ENCODE results near the gene SRA1. TPM values are rescaled to one million over a fixed set of nuclear protein-coding genes. Genes with fewer than 3 reads are reported as not detected.

The SRA1 gene
- total and polyA plus RNA-seq, 2 experiments from 2014 or later = 26.5 to 66.4 TPM

DNA sequence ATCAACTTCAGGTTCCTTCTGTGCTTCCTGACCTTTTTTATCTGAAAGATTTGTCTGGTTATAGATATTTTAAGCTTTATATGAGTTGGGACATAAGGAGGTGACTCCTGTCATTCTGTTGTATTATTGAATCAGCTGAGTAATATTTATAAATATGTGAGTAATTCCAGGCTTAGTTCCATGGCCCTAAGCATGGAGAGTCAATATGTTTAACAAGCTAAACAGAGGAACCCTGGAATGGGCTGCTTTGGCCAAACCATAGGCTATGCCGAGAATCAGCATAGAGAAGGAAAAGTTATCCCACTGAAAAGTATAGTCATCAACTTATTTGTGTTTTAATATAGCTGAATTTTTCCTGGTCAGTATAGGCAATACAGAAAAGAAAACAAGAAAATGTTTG lies 17.0 kb downstream of the SRA1 start:
- H3K4me2 ChIP-seq = no peak overlapping the region
- TF ChIP-seq CTCF (IDR thresholded peaks at IDR 0.05; ENCODE audit: poor library complexity) (no peak), EZH2 (IDR thresholded peaks at IDR 0.05; ENCODE audit: borderline replicate concordance) (no peak), EZH2phosphoT487 (IDR thresholded peaks at IDR 0.05; ENCODE audit: low read depth, severe bottlenecking, unreplicated experiment) (no peak)
- WGBS (ENCODE audit: low lambda C conversion rate, missing lambda C conversion rate) = 100% methylated on average over 1 of the region's 1 CpG

DNA sequence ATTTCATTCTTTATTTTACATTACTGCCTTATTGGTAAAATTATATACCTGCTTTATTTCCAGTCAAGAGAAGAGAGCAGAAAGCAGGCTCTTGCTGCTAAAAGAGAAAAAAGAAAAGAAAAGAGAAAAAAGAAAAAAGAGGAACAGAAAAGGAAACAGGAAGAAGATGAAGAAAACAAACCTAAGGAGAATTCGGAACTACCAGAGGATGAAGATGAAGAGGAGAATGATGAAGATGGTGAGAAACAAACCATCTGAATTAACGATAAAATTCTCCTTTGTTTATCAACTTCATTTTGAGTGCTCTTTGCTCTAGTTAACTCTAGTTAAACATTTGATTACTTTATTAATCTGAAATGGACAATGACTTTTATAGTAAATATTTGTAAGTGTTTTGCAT lies 33.3 kb downstream of the SRA1 start:
- Histone ChIP-seq H3K9me2 (replicated peaks; ENCODE audit: insufficient read depth) (no peaks in the 10 kb centered on the region), H4K20me1 (ENCODE audit: insufficient read depth, poor library complexity, severe bottlenecking) (no peaks in the 10 kb centered on the region), H2AFZ (no peak overlapping the region), H3K9me3 (ENCODE audit: low read depth) (no peaks in the 10 kb centered on the region), H3K27ac (no peak overlapping the region), H3K4me2 (no peak overlapping the region), H3K4me3 (no peak overlapping the region), H3K79me2 (no peaks in the 10 kb centered on the region), H3K4me1 (ENCODE audit: insufficient read depth) (no peaks in the 10 kb centered on the region), H3K27me3 (no peaks in the 10 kb centered on the region), H3K36me3 (replicated peaks; ENCODE audit: insufficient read depth, low read depth) (no peaks in the 10 kb centered on the region)
- no peak for DNase-seq (ENCODE audit: low spot score)
- 96% methylated on average over 2 of the region's 2 CpGs for WGBS (ENCODE audit: low lambda C conversion rate, missing lambda C conversion rate)
- TF ChIP-seq EZH2 (IDR thresholded peaks at IDR 0.05; ENCODE audit: borderline replicate concordance) (no peak), EZH2phosphoT487 (IDR thresholded peaks at IDR 0.05; ENCODE audit: low read depth, severe bottlenecking, unreplicated experiment) (no peak), CTCF (IDR thresholded peaks at IDR 0.05; ENCODE audit: poor library complexity) (no peak)

More for the DNA sequence above, 17.0 kb downstream of the SRA1 start:
- Histone ChIP-seq H3K27me3 (no peaks in the 10 kb centered on the region), H3K4me3 (no peak overlapping the region), H3K27ac (no peak overlapping the region), H3K36me3 (replicated peaks; ENCODE audit: insufficient read depth, low read depth) (no peaks in the 10 kb centered on the region), H4K20me1 (ENCODE audit: insufficient read depth, poor library complexity, severe bottlenecking) (no peaks in the 10 kb centered on the region), H2AFZ (no peak overlapping the region), H3K4me1 (ENCODE audit: insufficient read depth) (no peaks in the 10 kb centered on the region), H3K79me2 (no peaks in the 10 kb centered on the region), H3K9me3 (ENCODE audit: low read depth) (no peaks in the 10 kb centered on the region), H3K9me2 (replicated peaks; ENCODE audit: insufficient read depth) (no peaks in the 10 kb centered on the region)
- no peak for DNase-seq (ENCODE audit: low spot score)

DNA sequence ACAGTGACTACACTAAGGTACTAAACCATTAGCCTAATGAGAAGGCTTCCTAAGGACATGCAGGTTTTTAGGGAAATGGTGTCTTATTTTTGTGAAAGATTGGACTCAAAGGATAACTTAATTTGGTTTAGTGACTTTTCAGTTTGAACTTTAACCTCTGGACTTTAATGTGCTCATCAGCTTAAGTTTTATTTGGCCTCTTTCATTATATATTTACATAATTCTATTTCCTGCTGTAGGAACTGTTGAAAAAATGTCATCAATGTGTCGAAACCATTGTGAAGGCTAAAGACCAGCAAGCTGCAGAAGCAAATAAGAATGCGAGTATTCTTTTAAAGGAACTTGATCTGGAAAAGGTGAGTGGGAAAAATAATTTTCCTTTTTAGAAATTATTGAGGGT lies 44.1 kb downstream of the SRA1 start:
- H3K4me3 ChIP-seq = no peak overlapping the region
- no peaks in the 10 kb centered on the region for H3K9me2 ChIP-seq (replicated peaks; ENCODE audit: insufficient read depth)
- WGBS (ENCODE audit: low lambda C conversion rate, missing lambda C conversion rate) = 96% methylated on average over 2 of the region's 2 CpGs
- TF ChIP-seq EZH2 (IDR thresholded peaks at IDR 0.05; ENCODE audit: borderline replicate concordance) (no peak), CTCF (IDR thresholded peaks at IDR 0.05; ENCODE audit: poor library complexity) (no peak), EZH2phosphoT487 (IDR thresholded peaks at IDR 0.05; ENCODE audit: low read depth, severe bottlenecking, unreplicated experiment) (no peak)
- no peak for DNase-seq (ENCODE audit: low spot score)
- H2AFZ ChIP-seq = no peak overlapping the region
- no peak overlapping the region for H3K27ac ChIP-seq
- H4K20me1 ChIP-seq (ENCODE audit: insufficient read depth, poor library complexity, severe bottlenecking) = no peaks in the 10 kb centered on the region
- no peaks in the 10 kb centered on the region for H3K79me2 ChIP-seq
- no peaks in the 10 kb centered on the region for H3K27me3 ChIP-seq
- no peaks in the 10 kb centered on the region for H3K4me1 ChIP-seq (ENCODE audit: insufficient read depth)
- no peak overlapping the region for H3K4me2 ChIP-seq
- no peaks in the 10 kb centered on the region for H3K9me3 ChIP-seq (ENCODE audit: low read depth)
- H3K36me3 ChIP-seq (replicated peaks; ENCODE audit: insufficient read depth, low read depth) = no peaks in the 10 kb centered on the region

DNA sequence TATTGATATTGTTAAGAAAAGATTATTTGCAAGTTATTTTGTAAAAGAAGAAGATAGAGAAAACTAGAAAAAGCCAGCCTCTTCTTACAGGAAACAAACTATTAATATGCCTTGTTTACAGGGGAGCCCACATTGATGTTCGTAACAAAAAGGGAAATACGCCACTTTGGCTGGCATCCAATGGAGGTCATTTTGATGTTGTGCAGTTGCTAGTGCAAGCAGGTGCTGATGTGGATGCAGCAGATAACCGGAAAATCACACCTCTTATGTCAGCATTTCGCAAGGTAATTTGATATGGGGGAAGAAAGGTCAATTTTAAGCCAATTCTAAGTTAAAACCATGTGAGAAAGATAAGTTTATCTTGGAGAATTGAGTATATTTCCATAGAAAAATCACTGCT lies 47.4 kb downstream of the SRA1 start:
- H2AFZ ChIP-seq = no peak overlapping the region
- H3K4me2 ChIP-seq = no peak overlapping the region
- H3K36me3 ChIP-seq (replicated peaks; ENCODE audit: insufficient read depth, low read depth) = no peaks in the 10 kb centered on the region
- no peaks in the 10 kb centered on the region for H4K20me1 ChIP-seq (ENCODE audit: insufficient read depth, poor library complexity, severe bottlenecking)
- H3K9me2 ChIP-seq (replicated peaks; ENCODE audit: insufficient read depth) = no peaks in the 10 kb centered on the region
- no peak for DNase-seq (ENCODE audit: low spot score)
- no peak overlapping the region for H3K27ac ChIP-seq
- H3K27me3 ChIP-seq = no peaks in the 10 kb centered on the region
- no peaks in the 10 kb centered on the region for H3K9me3 ChIP-seq (ENCODE audit: low read depth)
- TF ChIP-seq CTCF (IDR thresholded peaks at IDR 0.05; ENCODE audit: poor library complexity) = no peak
- TF ChIP-seq EZH2phosphoT487 (IDR thresholded peaks at IDR 0.05; ENCODE audit: low read depth, severe bottlenecking, unreplicated experiment) = no peak
- TF ChIP-seq EZH2 (IDR thresholded peaks at IDR 0.05; ENCODE audit: borderline replicate concordance) = no peak
- H3K79me2 ChIP-seq = no peaks in the 10 kb centered on the region
- no peaks in the 10 kb centered on the region for H3K4me1 ChIP-seq (ENCODE audit: insufficient read depth)
- 91% methylated on average over 4 of the region's 4 CpGs for WGBS (ENCODE audit: low lambda C conversion rate, missing lambda C conversion rate)
- no peak overlapping the region for H3K4me3 ChIP-seq

Data from hepatocyte (in vitro differentiated cells).